C4-2B (cell line): ENCODE data around the gene FAM83D.

ENCODE experiments used
- CTCF ChIP-seq: fragments of 450-650 bp; conservative IDR thresholded peaks from 2 replicates; pipeline ENCODE4 v1.5.1; 2017; ENCODE audit warnings: mild to moderate bottlenecking
- ZFX ChIP-seq: fragments of 450-650 bp; IDR thresholded peaks from 2 replicates; pipeline ENCODE4 v1.6.1; 2017

GRCh38 chr20:38934530-38934929 lies 8.3 kb downstream of the FAM83D start:
- TF ChIP-seq CTCF (no peak), ZFX (no peak)
